Measurements from ENCODE around the gene PHF2. TPM values are rescaled to one million over a fixed set of nuclear protein-coding genes. Genes with fewer than 3 reads are reported as not detected.

The PHF2 gene
- total RNA-seq, 4 donors from 2014 or later: 23.3 to 33.1 (median 28.6) TPM

GRCh38 chr9:93616044-93616443, 39.7 kb downstream of the PHF2 start:
- DNase-seq (ENCODE audit: low spot score in 2 of 2): no peak
- WGBS, 2 donors: 65 to 70% methylated on average over 2 of the region's 2 CpGs
- TF ChIP-seq CTCF (IDR thresholded peaks at IDR 0.05): no peak
- no peak for TF ChIP-seq POLR2A (IDR thresholded peaks at IDR 0.05)
- intact Hi-C loops (cut with DNase I; ENCODE audit: low total_unique reads): no loop called here
- H3K4me3 ChIP-seq (ENCODE audit: low read depth, poor library complexity, severe bottlenecking): no peak overlapping the region

GRCh38 chr9:93617273-93617672, 40.9 kb downstream of the PHF2 start:
- 72 to 77% methylated on average over 6 of the region's 6 CpGs for WGBS, 2 donors
- TF ChIP-seq POLR2A (IDR thresholded peaks at IDR 0.05) (no peak), CTCF (IDR thresholded peaks at IDR 0.05) (no peak)
- no peak overlapping the region for H3K4me3 ChIP-seq (ENCODE audit: low read depth, poor library complexity, severe bottlenecking)
- no peak for DNase-seq (ENCODE audit: low spot score in 2 of 2)
- intact Hi-C loops (cut with DNase I; ENCODE audit: low total_unique reads): no loop called here

- WGBS, 2 donors: 81 to 94% methylated on average over 19 of the region's 19 CpGs
- intact Hi-C loops (cut with DNase I; ENCODE audit: low total_unique reads): no loop called here
- DNase-seq (ENCODE audit: low spot score in 2 of 2): peak in 1 of 2 donors; percentile 66
- H3K4me3 ChIP-seq (ENCODE audit: low read depth, poor library complexity, severe bottlenecking): no peak overlapping the region
- no peak for TF ChIP-seq CTCF (IDR thresholded peaks at IDR 0.05)
- TF ChIP-seq POLR2A (IDR thresholded peaks at IDR 0.05): no peak
Measured at GRCh38 chr9:93619272-93619775, 42.9 kb downstream of the PHF2 start.

- 85 to 87% methylated on average over 8 of the region's 8 CpGs for WGBS, 2 donors
- H3K4me3 ChIP-seq (ENCODE audit: low read depth, poor library complexity, severe bottlenecking): no peak overlapping the region
- intact Hi-C loops (cut with DNase I; ENCODE audit: low total_unique reads): loop anchor here (10.0 kb wide), 1 partner anchor 65 kb away; no protein-coding TSS in a partner anchor
- peak in 1 of 2 donors; percentile 61 for DNase-seq (ENCODE audit: low spot score in 2 of 2)
- TF ChIP-seq CTCF (IDR thresholded peaks at IDR 0.05) (no peak), POLR2A (IDR thresholded peaks at IDR 0.05) (no peak)
Measured at GRCh38 chr9:93620041-93620506, 43.7 kb downstream of the PHF2 start.

GRCh38 chr9:93620881-93621820, 44.8 kb downstream of the PHF2 start:
- peak in 1 of 2 donors; percentile 68 for DNase-seq (ENCODE audit: low spot score in 2 of 2)
- no peak overlapping the region for H3K4me3 ChIP-seq (ENCODE audit: low read depth, poor library complexity, severe bottlenecking)
- WGBS, 2 donors: 78% methylated on average over 14 of the region's 14 CpGs
- no peak for TF ChIP-seq POLR2A (IDR thresholded peaks at IDR 0.05)
- intact Hi-C loops (cut with DNase I; ENCODE audit: low total_unique reads): loop anchor here (10.0 kb wide), 1 partner anchor 64 kb away; no protein-coding TSS in a partner anchor

GRCh38 chr9:93621922-93622321, 45.5 kb downstream of the PHF2 start:
- DNase-seq (ENCODE audit: low spot score in 2 of 2): no peak
- 95 to 98% methylated on average over 4 of the region's 4 CpGs for whole genome bisulfite sequencing, 2 donors
- no peak for TF ChIP-seq POLR2A (IDR thresholded peaks at IDR 0.05)
- no peak for TF ChIP-seq CTCF (IDR thresholded peaks at IDR 0.05)
- intact Hi-C loops (cut with DNase I; ENCODE audit: low total_unique reads): loop anchor here (10.0 kb wide), 1 partner anchor 63 kb away; no protein-coding TSS in a partner anchor
- no peak overlapping the region for H3K4me3 ChIP-seq (ENCODE audit: low read depth, poor library complexity, severe bottlenecking)
